ENCODE results near the gene ST6GALNAC3. TPM values are rescaled to one million over a fixed set of nuclear protein-coding genes. Genes with fewer than 3 reads are reported as not detected.
"Not testable (repeated sequence)": the region's sequence is repeated elsewhere in the genome, so short reads cannot be mapped to it uniquely, and the experiment has no call there.

ST6GALNAC3 gene
- polyA plus RNA-seq, 1 donor from 2014 or later, result 0.99 TPM

- peaks cover 0 to 14% (median 2%) of the 10 kb centered on the region in 3 donors for H3K4me1 Mint-ChIP-seq
Measured at GRCh38 chr1:76232666-76233065, 158.1 kb downstream of the ST6GALNAC3 start.

GRCh38 chr1:76234061-76234460, 159.5 kb downstream of the ST6GALNAC3 start:
- Mint-ChIP-seq H3K4me1 (peaks cover 0 to 9% (median 2%) of the 10 kb centered on the region in 3 donors), H3K27ac (no peak overlapping the region), H3K36me3 (no peaks in the 10 kb centered on the region), H3K9me3 (no peaks in the 10 kb centered on the region), H3K27me3 (no peaks in the 10 kb centered on the region), H3K4me3 (peak overlapping the region in 1 of 4 donors; percentile 19)

More at GRCh38 chr1:76232666-76233065, 158.1 kb downstream of the ST6GALNAC3 start:
- no peaks in the 10 kb centered on the region for H3K27me3 Mint-ChIP-seq
- no peaks in the 10 kb centered on the region for H3K36me3 Mint-ChIP-seq
- no peak overlapping the region for H3K4me3 Mint-ChIP-seq
- H3K27ac Mint-ChIP-seq, result no peak overlapping the region
- H3K9me3 Mint-ChIP-seq, result no peaks in the 10 kb centered on the region

DNA sequence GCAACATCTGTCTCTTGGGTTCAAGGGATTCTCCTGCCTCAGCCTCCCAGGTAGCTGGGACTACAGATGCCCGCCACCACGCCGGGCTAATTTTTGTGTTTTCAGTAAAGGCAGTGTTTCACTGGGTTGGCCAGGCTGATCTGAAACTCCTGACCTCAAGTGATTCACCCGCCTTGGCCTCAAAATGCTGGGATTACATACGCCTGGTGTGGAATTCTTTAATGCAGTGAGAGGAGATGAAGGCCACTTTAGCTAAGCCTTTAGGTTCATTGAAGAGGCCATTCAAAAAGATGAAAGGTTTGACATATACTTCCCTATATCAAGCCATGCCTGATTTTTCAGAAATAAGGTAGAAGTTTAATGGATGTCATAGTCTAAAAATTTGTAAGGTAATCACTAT, 162.7 kb downstream of the ST6GALNAC3 start:
- no peaks in the 10 kb centered on the region for H3K36me3 Mint-ChIP-seq
- no peaks in the 10 kb centered on the region for H3K27me3 Mint-ChIP-seq
- H3K4me3 Mint-ChIP-seq, result no peak overlapping the region
- H3K4me1 Mint-ChIP-seq, result peaks cover 8 to 16% (median 8%) of the 10 kb centered on the region in 3 donors
- no peak overlapping the region for H3K27ac Mint-ChIP-seq
- no peaks in the 10 kb centered on the region for H3K9me3 Mint-ChIP-seq

DNA sequence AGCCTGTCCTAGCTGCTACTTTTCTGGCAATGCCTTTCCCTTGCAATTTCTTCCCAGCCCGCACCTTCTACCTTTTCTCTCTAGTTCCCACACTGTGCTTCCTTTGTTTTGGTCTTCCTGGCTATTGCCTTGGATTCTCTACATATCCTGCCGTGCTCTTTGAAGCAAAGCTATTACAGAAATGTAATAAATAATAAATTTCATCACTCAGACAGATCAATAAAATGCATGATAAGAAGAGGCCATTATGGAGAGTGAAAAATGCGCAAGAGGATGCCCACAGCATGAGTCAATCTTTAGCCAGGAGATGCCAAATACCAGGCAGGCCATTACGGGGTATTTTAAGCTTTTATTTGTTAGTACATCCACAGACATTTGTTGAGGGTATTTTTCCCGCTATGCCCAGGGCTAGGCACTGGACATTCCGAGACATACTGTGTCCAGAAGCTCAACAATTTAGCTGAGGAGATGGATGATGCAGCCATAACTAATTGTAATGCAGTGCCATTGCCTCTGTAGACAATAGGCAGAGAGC, 163.6 kb downstream of the ST6GALNAC3 start:
- Mint-ChIP-seq H3K4me3 (no peak overlapping the region), H3K4me1 (peaks cover 8 to 16% (median 8%) of the 10 kb centered on the region in 3 donors), H3K27me3 (no peaks in the 10 kb centered on the region), H3K36me3 (no peaks in the 10 kb centered on the region), H3K27ac (no peak overlapping the region), H3K9me3 (peaks cover 0 to 4% (median 1%) of the 10 kb centered on the region in 3 donors)

- peaks cover 8% of the 10 kb centered on the region for H3K36me3 Mint-ChIP-seq
- H3K4me3 Mint-ChIP-seq, result no peak overlapping the region
- peaks cover under 1 to 11% (median 7%) of the 10 kb centered on the region in 3 donors for H3K9me3 Mint-ChIP-seq
- H3K27ac Mint-ChIP-seq, result peak overlapping the region in 1 of 3 donors; percentile 56
- peaks cover 8 to 16% (median 10%) of the 10 kb centered on the region in 3 donors for H3K4me1 Mint-ChIP-seq
- no peaks in the 10 kb centered on the region for H3K27me3 Mint-ChIP-seq
Measured at GRCh38 chr1:76239470-76239918, 164.9 kb downstream of the ST6GALNAC3 start.

DNA sequence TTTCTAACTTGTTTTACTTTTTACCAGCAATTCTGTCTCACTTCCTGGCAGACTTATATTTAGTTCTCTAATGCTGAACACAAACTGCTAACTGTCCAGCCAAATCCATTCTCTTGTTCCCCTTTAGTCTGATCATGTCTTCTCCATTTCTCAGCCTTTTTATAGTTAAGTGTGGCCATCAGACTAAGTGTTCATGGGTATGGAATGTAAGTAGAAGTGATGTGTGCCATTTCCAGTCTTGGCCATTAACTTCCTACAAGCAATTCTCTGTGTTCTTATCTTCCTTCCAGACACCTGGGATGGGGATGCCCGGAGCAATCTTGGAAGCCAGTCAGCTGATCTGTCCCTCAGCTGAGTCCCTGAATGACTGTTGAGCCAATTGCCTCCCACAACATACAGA, 165.8 kb downstream of the ST6GALNAC3 start:
- Mint-ChIP-seq H3K27ac (no peak overlapping the region), H3K36me3 (peaks cover 9% of the 10 kb centered on the region), H3K4me1 (peaks cover 8 to 16% (median 10%) of the 10 kb centered on the region in 3 donors), H3K27me3 (no peaks in the 10 kb centered on the region), H3K9me3 (peaks cover 2 to 15% (median 8%) of the 10 kb centered on the region in 3 donors), H3K4me3 (peak overlapping the region in 2 of 4 donors; percentile 4 to 63)

DNA sequence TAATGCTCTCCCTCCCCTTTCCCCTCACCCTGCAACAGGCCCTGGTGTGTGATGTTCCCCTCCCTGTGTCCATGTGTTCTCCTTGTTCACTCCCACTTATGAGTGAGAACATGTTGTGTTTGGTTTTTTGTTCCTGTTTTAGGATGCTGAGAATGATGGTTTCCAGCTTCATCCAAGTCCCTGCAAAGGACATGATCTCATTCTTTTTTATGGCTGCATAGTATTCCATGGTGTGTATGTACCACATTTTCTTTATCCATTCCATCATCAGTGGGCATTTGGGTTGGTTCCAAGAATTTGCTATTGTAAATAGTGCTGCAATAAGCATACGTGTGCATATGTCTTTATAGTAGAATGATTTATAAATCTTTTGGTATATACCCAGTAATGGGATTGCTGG, 168.0 kb downstream of the ST6GALNAC3 start:
- peak overlapping the region in 1 of 3 donors; percentile 65 for H3K27ac Mint-ChIP-seq
- H3K4me3 Mint-ChIP-seq, H3K27me3 Mint-ChIP-seq, H3K36me3 Mint-ChIP-seq: not testable (repeated sequence)
- peaks cover 2 to 17% (median 8%) of the 10 kb centered on the region in 3 donors for H3K9me3 Mint-ChIP-seq
- peaks cover 8 to 14% (median 10%) of the 10 kb centered on the region in 3 donors for H3K4me1 Mint-ChIP-seq

DNA sequence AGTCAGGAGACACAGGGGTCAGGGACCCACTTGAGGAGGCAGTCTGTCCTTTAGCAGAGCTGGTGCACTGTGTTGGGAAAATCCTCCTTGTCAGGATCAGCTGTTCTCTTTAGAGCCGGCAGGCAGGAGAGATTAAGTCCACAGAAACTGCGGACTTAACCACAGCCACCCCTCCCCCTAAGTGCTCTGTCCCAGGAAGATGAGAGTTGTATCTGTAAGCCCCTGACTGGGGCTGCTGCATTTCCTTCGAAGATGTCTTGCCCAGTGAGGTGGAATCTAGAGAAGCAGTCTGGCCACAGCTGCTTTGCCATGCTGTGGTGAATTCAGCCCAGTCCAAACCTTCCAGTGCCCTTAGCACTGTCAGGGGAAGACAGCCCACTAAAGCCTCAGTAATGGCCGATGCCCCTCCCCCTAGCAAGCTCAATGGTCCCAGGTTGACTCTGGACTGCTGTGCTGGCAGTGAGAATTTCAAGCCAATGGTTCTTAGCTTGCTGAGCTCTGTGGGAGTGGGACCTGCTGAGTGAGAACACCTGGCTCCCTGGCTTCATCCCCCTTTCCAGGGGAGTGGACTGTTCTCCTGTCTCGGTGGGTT, 172.8 kb downstream of the ST6GALNAC3 start:
- Mint-ChIP-seq H3K9me3 (peaks cover 2 to 17% (median 8%) of the 10 kb centered on the region in 3 donors), H3K27ac (no peak overlapping the region), H3K27me3 (no peaks in the 10 kb centered on the region), H3K36me3 (peaks cover 9% of the 10 kb centered on the region), H3K4me3 (no peak overlapping the region), H3K4me1 (peaks cover 1 to 7% (median 4%) of the 10 kb centered on the region in 3 donors)

DNA sequence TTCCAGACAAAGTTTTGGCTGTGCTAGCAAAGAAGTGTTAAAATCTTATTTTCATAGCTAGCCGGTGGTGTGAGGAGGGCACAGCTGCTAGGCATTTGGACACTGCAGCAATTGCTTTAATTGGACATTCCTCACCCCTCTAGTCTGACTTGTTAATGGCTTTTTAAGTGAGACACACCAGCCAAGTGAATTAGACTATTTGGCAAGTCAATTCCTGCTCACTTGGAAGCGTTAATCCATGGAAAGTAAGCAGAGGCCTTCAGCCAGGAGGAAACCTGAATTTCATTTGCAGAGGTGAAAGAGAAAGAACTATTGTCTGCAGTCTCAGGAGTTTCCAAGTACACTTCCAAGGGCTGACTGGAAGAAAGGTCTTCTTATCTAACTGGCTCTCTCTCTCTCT, 175.7 kb downstream of the ST6GALNAC3 start:
- Mint-ChIP-seq H3K4me1 (peaks cover 4 to 7% (median 5%) of the 10 kb centered on the region in 3 donors), H3K36me3 (no peaks in the 10 kb centered on the region), H3K27ac (no peak overlapping the region), H3K27me3 (no peaks in the 10 kb centered on the region), H3K9me3 (peaks cover 0 to 2% (median 0%) of the 10 kb centered on the region in 3 donors), H3K4me3 (no peak overlapping the region)

- H3K36me3 Mint-ChIP-seq, result no peaks in the 10 kb centered on the region
- H3K4me1 Mint-ChIP-seq, result peaks cover 3 to 12% (median 7%) of the 10 kb centered on the region in 3 donors
- no peaks in the 10 kb centered on the region for H3K27me3 Mint-ChIP-seq
- no peak overlapping the region for H3K27ac Mint-ChIP-seq
- no peaks in the 10 kb centered on the region for H3K9me3 Mint-ChIP-seq
- no peak overlapping the region for H3K4me3 Mint-ChIP-seq
Measured at GRCh38 chr1:76252431-76252830, 177.9 kb downstream of the ST6GALNAC3 start.

DNA sequence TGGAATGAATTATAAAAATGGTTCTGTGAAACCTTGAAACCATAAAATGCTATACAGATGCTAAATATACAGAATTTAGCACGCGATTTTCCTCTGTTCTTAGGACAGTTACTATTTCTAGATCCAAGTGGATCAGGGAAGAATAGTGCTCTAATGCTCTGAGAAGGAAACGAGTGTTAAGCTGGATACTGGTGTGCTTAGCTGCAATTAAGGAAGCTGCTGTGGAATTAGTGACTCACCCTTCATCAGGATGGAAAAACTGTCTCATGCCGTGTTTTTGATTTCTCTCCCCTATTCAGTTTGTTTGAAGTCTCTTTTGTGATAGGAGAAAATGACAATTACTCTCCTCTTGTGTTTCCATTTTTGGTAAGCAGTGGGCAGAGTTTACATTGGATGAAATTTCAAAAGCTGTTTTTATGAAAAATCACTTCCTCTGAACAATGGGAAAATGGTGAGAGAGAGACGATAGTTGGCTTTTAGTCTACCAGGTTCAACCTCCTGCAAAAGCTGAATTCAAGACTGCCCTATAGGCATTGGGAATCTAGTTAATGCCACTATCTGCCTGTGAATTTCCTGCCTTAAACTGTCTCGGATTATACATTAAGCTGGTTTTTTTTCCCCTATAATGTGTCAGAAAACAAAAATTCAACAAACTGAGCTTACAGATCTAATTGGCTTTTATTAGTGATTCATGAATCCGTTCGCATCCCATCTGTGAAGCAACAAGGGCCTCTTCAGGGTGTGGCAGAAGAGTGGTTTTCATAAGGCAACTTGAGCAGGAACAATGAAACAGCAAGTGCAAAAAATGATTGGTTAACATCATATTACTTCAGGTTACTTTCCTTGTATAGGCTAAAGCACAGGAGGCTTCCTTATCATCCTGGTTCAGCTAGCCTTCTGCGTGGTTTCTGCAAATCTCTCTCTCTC, 179.8 kb downstream of the ST6GALNAC3 start:
- Mint-ChIP-seq H3K4me3 (no peak overlapping the region), H3K4me1 (peaks cover 4 to 8% (median 5%) of the 10 kb centered on the region in 3 donors), H3K27ac (no peak overlapping the region), H3K9me3 (no peaks in the 10 kb centered on the region), H3K36me3 (peaks cover 2% of the 10 kb centered on the region), H3K27me3 (no peaks in the 10 kb centered on the region)

DNA sequence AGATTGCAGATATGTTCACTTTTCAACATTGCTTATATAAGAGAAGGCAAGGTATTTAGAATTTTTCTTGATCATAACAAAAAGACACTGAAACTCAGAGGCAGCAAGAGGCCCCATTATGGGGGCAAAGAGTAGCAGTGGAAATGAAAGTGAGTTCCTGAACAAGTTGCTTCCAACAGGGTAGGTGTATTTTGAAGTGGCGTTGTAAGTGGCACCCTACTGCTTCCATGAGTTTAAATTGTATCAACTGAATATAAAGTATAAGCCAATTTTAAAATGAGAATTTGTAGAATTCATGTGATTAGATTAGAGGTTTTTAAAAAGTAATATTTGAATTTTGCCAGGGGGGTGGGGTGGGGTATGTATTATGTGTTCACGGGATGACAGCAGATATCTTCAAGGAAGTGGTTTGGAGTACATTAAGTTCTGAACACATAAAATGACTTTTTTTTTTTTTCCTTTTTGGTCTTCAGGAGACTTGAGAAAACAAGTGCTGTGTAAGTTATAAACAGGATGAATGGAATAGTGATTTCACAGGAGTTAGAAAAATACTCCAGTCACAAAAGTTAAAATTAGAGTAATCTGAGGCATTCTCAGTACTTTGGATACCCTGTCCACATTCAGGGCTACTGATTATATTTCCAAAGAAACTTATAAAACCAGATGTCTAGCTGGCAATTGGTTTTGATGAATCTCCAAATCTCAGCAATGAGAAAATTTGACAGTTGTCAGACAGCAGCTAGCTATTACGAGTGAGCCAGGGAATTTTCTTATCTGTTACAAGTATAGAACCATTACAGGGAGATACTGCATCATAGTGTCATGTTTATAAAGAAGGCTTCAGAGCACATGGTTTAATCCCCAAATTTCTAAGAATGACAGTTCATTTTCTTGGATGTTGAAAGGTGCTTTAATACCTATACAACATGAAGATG, 182.0 kb downstream of the ST6GALNAC3 start:
- H3K27ac Mint-ChIP-seq, result no peak overlapping the region
- no peaks in the 10 kb centered on the region for H3K9me3 Mint-ChIP-seq
- H3K4me1 Mint-ChIP-seq, result peaks cover 5 to 14% (median 5%) of the 10 kb centered on the region in 3 donors
- H3K27me3 Mint-ChIP-seq, result no peaks in the 10 kb centered on the region
- H3K36me3 Mint-ChIP-seq, result peaks cover 2% of the 10 kb centered on the region
- no peak overlapping the region for H3K4me3 Mint-ChIP-seq

DNA sequence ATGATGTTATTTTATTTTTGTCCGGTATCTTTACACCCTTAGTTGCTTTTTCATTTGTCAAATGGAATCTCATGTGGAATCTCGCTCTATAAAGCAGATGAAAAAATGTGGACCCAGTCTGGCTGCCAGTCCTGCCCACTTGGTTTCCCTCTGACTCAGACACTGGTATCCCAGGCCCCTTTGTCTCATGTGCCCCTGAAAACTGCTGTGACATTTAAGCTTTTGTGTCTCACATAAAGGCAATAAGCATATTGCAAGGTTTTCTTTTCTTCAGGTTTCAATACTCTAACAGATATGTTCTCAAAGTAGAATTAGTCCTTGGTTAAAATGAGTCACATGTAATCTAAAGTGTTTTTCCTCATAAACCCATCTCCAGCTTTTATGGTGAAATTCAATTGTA, 183.3 kb downstream of the ST6GALNAC3 start:
- Mint-ChIP-seq H3K27me3 (no peaks in the 10 kb centered on the region), H3K4me3 (no peak overlapping the region), H3K9me3 (no peaks in the 10 kb centered on the region), H3K36me3 (peaks cover 2% of the 10 kb centered on the region), H3K27ac (no peak overlapping the region), H3K4me1 (peaks cover 5 to 14% (median 5%) of the 10 kb centered on the region in 3 donors)

GRCh38 chr1:76259270-76259669, 184.7 kb downstream of the ST6GALNAC3 start:
- H3K27me3 Mint-ChIP-seq, result no peaks in the 10 kb centered on the region
- H3K4me1 Mint-ChIP-seq, result peaks cover 4 to 14% (median 5%) of the 10 kb centered on the region in 3 donors
- H3K36me3 Mint-ChIP-seq, result peaks cover 2% of the 10 kb centered on the region
- H3K9me3 Mint-ChIP-seq, result no peaks in the 10 kb centered on the region
- H3K27ac Mint-ChIP-seq, result no peak overlapping the region
- no peak overlapping the region for H3K4me3 Mint-ChIP-seq
